Stomach smooth muscle (tissue), 2 donors: ENCODE results near the gene MT1X.

Source experiments
- H3K27ac ChIP-seq: one replicate; pipeline ENCODE4 v1.7.0; 2013; ENCODE audit warnings: mild to moderate bottlenecking, low read length, inconsistent platforms
- H3K27me3 ChIP-seq, 2 donors: one replicate each; pipeline ENCODE4 v1.7.0; 2013; ENCODE audit warnings: low read length in 2 of 2; ENCODE audit not compliant: insufficient read depth in 2 of 2, control insufficient read depth in 1 of 2
- H3K36me3 ChIP-seq, 2 donors: one replicate each; pipeline ENCODE4 v1.7.0; 2013; ENCODE audit warnings: low read length in 2 of 2; ENCODE audit not compliant: control insufficient read depth in 2 of 2, insufficient read depth in 2 of 2
- H3K4me1 ChIP-seq: one replicate; pipeline ENCODE4 v1.7.0; 2013; ENCODE audit warnings: low read length; ENCODE audit not compliant: control insufficient read depth, insufficient read depth
- H3K4me3 ChIP-seq, 2 donors: one replicate each; pipeline ENCODE4 v1.7.0; 2013; ENCODE audit warnings: low read length in 2 of 2
- H3K9ac ChIP-seq, 2 donors: one replicate each; pipeline ENCODE4 v1.7.0; 2013; ENCODE audit warnings: low read length in 2 of 2, mild to moderate bottlenecking in 1 of 2
- H3K9me3 ChIP-seq, 2 donors: one replicate each; pipeline ENCODE4 v1.7.0; 2013; ENCODE audit warnings: low read length in 2 of 2; ENCODE audit not compliant: control insufficient read depth in 2 of 2
- donor health status: healthy.
- donor health status: Pancreatic carcinoma.

The MT1X gene

DNA sequence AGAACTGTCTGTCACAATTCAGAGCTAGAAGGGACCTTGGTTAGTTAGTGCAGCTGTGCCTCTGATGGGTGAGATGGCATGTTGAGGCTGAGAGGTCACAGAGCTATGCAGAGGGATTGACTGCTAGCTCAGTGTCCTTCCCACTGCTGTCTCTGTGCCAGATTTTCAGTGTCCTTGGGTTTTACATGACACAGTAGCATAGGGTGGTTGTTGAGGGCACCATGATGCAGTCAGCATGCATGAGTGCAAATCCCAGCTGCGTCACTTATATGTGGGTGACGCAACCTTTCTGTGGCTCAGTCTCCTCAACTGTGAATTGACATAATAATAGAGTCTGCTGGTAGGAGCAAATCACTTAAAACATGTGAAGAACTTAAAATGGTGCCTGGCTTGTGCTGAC is 41.1 kb upstream of the MT1X start:
- H3K36me3 ChIP-seq: no peaks in the 10 kb centered on the region
- H3K9me3 ChIP-seq: no peaks in the 10 kb centered on the region
- peaks cover 22% of the 10 kb centered on the region for H3K4me1 ChIP-seq
- H3K27me3 ChIP-seq: peaks cover 38 to 71% of the 10 kb centered on the region in 2 donors
- H3K4me3 ChIP-seq: no peak overlapping the region
- no peak overlapping the region for H3K27ac ChIP-seq
- no peak overlapping the region for H3K9ac ChIP-seq

DNA sequence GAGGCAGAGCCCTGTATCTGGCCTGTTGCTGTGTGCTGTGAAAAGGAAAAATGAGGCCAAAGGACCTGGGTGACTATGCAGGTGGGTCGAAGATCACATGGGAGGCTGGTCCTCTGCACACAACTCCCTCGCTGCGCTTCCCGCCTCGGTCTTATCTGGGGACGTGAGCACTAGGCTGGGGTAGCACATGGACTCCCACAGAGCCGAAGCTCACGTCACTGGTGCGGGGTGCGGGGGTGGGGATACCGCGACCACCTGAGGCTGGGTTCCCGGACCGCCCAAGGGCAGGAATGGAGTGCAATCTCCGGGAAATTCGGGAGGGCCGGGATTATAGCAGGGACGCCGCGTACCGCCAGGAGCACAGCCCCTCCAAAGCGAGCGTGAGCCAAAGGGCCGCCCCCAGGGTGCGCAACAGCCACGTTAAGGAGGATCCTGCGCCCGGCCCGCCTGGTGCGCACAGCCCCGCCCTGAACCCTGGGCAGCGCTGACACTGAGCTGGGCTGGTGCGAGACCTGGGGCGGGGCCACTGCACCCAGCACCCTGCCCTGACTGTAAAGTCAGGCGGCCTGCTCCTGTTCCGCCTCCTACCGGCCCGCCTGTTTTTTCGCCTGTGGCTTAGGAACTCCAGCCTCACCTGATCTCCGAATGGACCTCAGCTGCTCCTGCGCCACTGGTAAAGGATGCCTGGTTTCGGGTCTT is 39.0 kb upstream of the MT1X start:
- Histone ChIP-seq H3K4me3 (peak overlapping the region; percentile 25 to 62), H3K9ac (no peak overlapping the region), H3K36me3 (no peaks in the 10 kb centered on the region), H3K9me3 (no peaks in the 10 kb centered on the region), H3K4me1 (peaks cover 18% of the 10 kb centered on the region), H3K27ac (peak overlapping the region; percentile 37), H3K27me3 (peaks cover 36 to 71% of the 10 kb centered on the region in 2 donors)

DNA sequence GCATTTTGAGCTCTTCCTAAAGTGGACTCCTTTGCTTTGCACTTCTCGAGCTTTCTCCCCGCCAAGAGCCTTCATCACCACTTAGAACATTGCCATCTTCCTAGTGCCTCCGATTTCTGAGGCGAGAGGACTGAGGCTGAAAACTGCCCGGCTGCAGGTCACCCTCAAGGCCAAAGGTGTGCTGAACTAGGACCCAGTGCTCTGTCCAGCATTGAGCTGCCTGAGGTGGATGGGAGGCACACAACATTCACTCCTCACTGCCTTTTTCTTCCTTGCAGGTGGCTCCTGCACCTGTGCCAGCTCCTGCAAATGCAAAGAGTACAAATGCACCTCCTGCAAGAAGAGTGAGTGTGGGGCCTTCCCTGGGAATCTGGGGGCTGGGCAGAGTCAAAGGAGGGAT is 38.4 kb upstream of the MT1X start:
- Histone ChIP-seq H3K27me3 (peaks cover 40 to 71% of the 10 kb centered on the region in 2 donors), H3K27ac (no peak overlapping the region)

DNA sequence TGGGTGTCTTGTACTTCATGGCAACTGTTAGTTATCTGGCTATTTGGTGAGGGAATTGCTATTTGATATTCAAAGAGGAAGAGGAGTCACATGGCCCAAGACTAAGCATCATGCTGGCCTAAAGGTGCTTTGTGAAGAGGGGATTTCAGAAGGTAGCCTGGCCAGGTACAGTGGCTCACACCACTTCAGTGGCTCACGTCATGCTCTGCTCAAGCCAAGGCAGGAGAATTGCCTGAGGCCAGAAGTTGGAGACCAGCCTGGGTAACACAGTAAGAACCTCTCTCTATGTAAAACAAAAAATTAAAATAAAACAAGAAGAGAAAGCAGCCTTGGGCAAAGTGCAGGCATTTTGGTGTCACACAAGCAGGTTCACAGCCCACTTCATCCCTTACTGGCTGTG is 37.0 kb upstream of the MT1X start:
- Histone ChIP-seq H3K27me3 (peaks cover 37 to 67% of the 10 kb centered on the region in 2 donors), H3K4me3 (no peak overlapping the region), H3K27ac (no peak overlapping the region), H3K9me3 (no peaks in the 10 kb centered on the region), H3K9ac (no peak overlapping the region), H3K4me1 (peaks cover 13% of the 10 kb centered on the region), H3K36me3 (no peaks in the 10 kb centered on the region)

More for the DNA sequence above, 38.4 kb upstream of the MT1X start:
- Histone ChIP-seq H3K9ac (no peak overlapping the region), H3K4me1 (peaks cover 13% of the 10 kb centered on the region), H3K9me3 (no peaks in the 10 kb centered on the region), H3K4me3 (peak overlapping the region in 1 of 2 donors; percentile 62), H3K36me3 (no peaks in the 10 kb centered on the region)

DNA sequence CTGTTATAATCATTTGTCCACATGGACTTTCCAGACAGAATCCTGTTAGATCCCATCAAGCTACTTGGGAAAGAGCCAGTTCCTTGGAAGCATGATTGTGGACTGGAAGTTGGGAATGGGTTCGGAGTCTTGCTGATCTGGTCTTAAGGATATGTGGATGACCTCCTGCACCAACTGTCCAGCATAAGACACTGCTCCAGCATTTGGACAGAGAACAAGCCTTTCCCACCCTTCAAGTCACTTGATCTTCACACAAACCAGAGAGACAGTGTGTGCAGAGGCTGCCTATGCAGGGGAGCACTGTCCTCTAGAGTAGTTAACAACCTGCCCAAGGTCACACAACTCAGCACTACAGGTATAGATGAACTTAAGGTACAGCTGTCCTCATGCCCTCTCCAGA is 36.4 kb upstream of the MT1X start:
- H3K9ac ChIP-seq: no peak overlapping the region
- H3K27me3 ChIP-seq: peaks cover 34 to 65% of the 10 kb centered on the region in 2 donors
- H3K36me3 ChIP-seq: no peaks in the 10 kb centered on the region
- peaks cover 13% of the 10 kb centered on the region for H3K4me1 ChIP-seq
- no peaks in the 10 kb centered on the region for H3K9me3 ChIP-seq
- no peak overlapping the region for H3K27ac ChIP-seq
- no peak overlapping the region for H3K4me3 ChIP-seq

DNA sequence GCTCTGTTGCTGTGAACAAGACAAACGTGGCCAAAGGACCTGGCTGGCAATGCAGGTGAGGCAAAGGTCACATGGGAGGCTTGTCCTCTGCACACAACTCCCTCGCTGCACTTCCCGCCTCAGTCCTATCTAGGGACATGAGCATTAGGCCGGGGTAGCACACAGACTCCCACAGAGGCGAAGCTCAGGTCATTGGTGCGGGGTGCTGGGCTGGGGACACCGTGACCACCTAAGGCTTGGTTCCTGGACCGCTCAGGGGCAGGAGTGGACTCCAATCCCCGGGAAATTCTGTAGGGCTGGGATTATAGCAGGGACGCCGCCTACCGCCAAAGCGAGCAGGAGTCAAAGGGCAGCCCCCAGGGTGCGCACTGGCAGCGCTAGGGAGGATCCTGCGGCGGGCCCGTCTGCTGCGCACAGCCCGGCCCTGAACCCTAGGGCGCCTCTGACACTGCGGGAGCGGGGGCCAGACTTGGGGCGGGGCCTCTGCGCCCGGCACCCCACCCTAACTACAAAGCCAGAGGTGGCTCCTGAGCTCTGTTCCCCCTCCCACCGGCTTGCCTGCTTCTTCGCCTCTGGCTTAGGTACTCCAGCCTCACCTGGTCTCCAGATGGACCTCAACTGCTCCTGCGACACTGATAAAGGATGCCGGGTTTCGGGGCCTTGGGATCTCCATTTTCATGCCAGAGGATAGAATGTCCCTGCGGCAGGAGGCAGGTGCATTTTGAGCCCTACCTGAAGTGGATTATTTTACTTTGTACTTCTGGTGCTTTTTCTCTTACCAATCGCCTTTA is 34.4 kb upstream of the MT1X start:
- Histone ChIP-seq H3K27ac (no peak overlapping the region), H3K9me3 (no peaks in the 10 kb centered on the region), H3K4me1 (peaks cover 11% of the 10 kb centered on the region), H3K27me3 (peaks cover 27 to 52% of the 10 kb centered on the region in 2 donors), H3K9ac (no peak overlapping the region), H3K4me3 (no peak overlapping the region), H3K36me3 (no peaks in the 10 kb centered on the region)

DNA sequence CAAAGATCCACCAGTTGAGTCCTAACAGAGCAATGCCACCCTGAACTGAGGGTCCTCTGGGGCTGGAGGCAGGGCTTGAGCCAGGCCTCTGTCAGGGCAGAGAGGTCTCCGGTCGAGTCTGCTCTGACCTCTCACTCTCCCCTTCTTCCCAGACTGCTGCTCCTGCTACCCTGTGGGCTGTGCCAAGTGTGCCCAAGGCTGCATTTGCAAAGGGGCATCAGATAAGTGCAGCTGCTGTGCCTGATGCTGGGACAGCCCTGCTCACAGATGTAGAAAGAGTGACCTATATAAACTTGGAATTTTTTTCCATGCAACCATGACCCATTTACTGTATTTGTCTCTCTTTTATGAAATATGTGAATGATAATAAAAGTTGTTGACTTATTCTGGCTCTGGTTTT is 33.0 kb upstream of the MT1X start:
- Histone ChIP-seq H3K27ac (no peak overlapping the region), H3K9ac (no peak overlapping the region), H3K9me3 (no peaks in the 10 kb centered on the region), H3K4me3 (no peak overlapping the region), H3K27me3 (peaks cover 25 to 38% of the 10 kb centered on the region in 2 donors), H3K36me3 (no peaks in the 10 kb centered on the region), H3K4me1 (no peaks in the 10 kb centered on the region)

DNA sequence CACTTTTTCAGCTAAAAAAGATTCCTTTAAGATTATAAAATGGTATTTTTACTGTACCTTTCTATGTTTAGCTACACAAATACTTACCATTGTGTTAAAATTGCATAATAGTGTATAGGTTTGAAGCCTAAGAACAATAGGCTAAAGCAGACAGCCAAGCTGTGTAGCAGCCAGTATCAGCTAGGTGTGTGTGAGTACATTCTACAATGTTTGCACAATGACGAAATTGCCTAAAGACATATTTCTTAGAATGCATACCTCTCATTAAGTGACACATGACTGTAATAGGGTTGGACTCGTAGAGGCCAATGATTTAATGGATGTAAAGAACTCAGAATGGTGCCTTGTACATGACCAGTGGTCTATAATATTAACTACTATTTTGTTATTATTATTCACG is 32.5 kb upstream of the MT1X start:
- Histone ChIP-seq H3K27ac (no peak overlapping the region), H3K9me3 (no peaks in the 10 kb centered on the region), H3K4me1 (no peaks in the 10 kb centered on the region), H3K27me3 (peaks cover 20 to 34% of the 10 kb centered on the region in 2 donors), H3K9ac (no peak overlapping the region), H3K36me3 (no peaks in the 10 kb centered on the region), H3K4me3 (no peak overlapping the region)

DNA sequence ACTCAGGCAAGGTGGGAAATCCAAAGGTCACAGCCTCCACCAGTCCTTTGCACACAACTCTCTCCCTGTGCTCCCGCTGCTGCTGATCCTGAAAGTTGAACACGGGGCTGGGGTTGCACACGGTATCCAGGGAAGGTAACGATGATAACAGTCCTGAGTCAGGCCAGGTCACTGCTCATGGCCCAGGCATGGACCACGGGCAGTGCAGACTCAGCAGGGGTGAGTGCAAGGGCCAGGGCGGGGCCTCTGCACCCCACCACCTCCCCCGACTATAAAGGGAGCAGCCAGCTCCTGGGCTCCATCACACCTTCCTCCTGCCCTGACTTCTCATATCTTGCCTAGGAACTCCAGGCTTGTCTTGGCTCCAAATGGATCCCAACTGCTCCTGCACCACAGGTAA is 30.7 kb upstream of the MT1X start, which contains the start of gene MT1B:
Gene MT1B, plus strand, starts transcription at position 301 of the 400 bp plus-strand sequence. Its CDS starts 68 bp downstream, at position 369.
- no peaks in the 10 kb centered on the region for H3K9me3 ChIP-seq
- H3K36me3 ChIP-seq: no peaks in the 10 kb centered on the region
- no peak within 1 kb of the TSS for H3K27ac ChIP-seq
- H3K9ac ChIP-seq: no peak within 1 kb of the TSS
- no peaks in the 10 kb centered on the region for H3K4me1 ChIP-seq
- no peak within 1 kb of the TSS for H3K4me3 ChIP-seq
- peaks cover 20 to 28% of the 10 kb centered on the region in 2 donors for H3K27me3 ChIP-seq

DNA sequence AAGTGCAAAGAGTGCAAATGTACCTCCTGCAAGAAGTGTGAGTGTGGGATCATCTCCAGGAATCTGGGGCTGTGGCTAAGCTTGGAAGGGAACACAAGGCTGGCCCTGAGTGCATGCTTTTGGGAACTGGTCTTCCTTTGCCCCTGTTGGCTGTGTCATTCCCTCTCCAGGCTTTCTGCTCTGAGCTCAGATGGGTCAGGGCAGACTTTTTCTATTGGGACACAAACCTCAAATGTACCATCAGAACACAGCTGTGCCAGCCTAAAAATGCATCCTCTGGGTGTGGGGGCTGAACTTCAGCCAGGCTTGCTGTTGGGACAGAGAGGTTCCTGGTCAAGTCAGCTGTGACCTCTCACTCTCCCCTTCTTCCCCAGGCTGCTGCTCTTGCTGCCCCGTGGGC is 29.7 kb upstream of the MT1X start:
- Histone ChIP-seq H3K9me3 (no peaks in the 10 kb centered on the region), H3K27me3 (peaks cover 19 to 25% of the 10 kb centered on the region in 2 donors), H3K27ac (no peak overlapping the region), H3K36me3 (no peaks in the 10 kb centered on the region), H3K4me1 (no peaks in the 10 kb centered on the region), H3K9ac (no peak overlapping the region), H3K4me3 (no peak overlapping the region)

DNA sequence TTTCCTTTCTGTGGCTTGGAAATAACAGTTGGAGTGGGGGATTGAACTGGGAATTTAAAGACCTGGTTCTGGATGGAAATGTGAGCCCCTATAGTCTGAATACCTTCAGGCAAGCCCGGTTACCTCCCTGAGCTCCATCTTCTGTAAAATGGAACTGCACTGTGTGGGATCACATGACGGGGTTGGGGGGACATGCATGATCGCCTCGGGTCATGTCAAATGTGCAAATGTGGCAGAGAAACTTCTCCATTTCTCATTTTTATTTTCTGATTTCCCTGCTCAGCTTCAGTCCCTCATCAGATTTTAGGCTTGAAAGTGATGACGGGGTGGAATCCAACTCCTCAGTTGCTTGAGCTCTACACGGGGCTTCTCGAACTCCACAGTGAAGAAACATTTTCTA is 29.1 kb upstream of the MT1X start:
- Histone ChIP-seq H3K9me3 (no peaks in the 10 kb centered on the region), H3K27ac (no peak overlapping the region), H3K27me3 (peaks cover 16 to 25% of the 10 kb centered on the region in 2 donors), H3K36me3 (no peaks in the 10 kb centered on the region), H3K4me1 (peaks cover 6% of the 10 kb centered on the region), H3K4me3 (no peak overlapping the region), H3K9ac (no peak overlapping the region)
